ENCODE measurements around the gene SLC16A13. TPM values are rescaled to one million over a fixed set of nuclear protein-coding genes. Genes with fewer than 3 reads are reported as not detected.
"Not testable (repeated sequence)": the region's sequence is repeated elsewhere in the genome, so short reads cannot be mapped to it uniquely, and the experiment has no call there.

The SLC16A13 gene
- total RNA-seq, 1 donor from 2014 or later, result under 0.01 TPM

DNA sequence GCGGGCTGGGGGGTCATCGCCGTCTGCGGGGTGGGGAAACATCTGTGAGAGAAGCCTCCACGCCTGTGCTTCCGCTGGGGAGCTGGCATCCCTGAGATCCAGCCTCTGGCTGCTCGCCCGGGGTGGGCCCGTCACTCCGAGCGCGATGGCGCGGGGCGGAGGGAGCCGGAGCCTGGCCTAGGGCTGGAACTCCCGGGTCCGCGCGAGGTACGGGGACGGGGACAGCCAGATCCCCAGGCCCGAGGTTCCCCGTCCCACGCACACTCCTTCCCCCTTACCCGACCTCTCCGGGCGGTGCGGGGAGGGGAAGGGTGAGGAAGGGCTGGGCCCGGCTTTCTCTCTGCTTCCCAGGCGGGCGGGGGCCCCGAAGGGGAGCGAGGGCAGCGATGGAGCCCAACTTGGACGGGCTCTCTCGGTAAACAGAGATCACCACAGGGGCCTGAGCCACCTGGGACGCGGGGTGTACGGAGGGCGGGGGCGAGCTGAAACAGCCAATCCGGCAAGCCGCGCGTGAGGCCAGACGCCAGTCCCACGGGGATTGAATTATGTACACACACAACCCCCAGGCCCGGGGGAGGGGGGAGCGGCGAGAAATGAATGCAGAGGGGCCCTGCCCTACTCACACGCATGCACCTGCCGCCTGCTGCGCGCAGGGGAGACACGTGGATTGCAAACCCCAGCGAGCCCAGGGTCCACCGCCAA lies 7.8 kb downstream of the SLC16A13 start, which contains the start of gene SLC16A11:
Gene SLC16A11 (minus strand): TSS at position 596 of the 702 bp plus-strand sequence. CDS start 579 bp downstream, at position 17.
- Histone ChIP-seq H3K9me3 (ENCODE audit: control insufficient read depth in 3 of 3, low read length in 3 of 3) (no peaks in the 10 kb centered on the region), H3K27ac (ENCODE audit: low read depth, low read length) (no peak within 1 kb of the TSS), H3K9ac (ENCODE audit: low read depth in 1 of 3, low read length in 3 of 3) (peak within 1 kb of the TSS in 2 of 3 donors; percentile 38 to 68), H3K4me1 (ENCODE audit: control insufficient read depth in 3 of 3, insufficient read depth in 3 of 3, low read length in 3 of 3) (peaks cover 13 to 20% (median 15%) of the 10 kb centered on the region in 3 donors), H3K27me3 (ENCODE audit: control insufficient read depth in 3 of 3, insufficient read depth in 3 of 3, low read length in 3 of 3) (peaks cover 20 to 31% (median 27%) of the 10 kb centered on the region in 3 donors), H3K4me3 (ENCODE audit: low read length in 3 of 3) (peak within 1 kb of the TSS; percentile 24 to 70 (median 54)), H3K36me3 (ENCODE audit: control insufficient read depth in 3 of 3, insufficient read depth in 3 of 3, low read length in 3 of 3) (no peaks in the 10 kb centered on the region)

GRCh38 chr17:7045492-7046126 lies 9.8 kb downstream of the SLC16A13 start:
- Histone ChIP-seq H3K9me3 (ENCODE audit: control insufficient read depth in 3 of 3, low read length in 3 of 3) (no peaks in the 10 kb centered on the region), H3K27ac (ENCODE audit: low read depth, low read length) (no peak overlapping the region), H3K36me3 (ENCODE audit: control insufficient read depth in 3 of 3, insufficient read depth in 3 of 3, low read length in 3 of 3) (no peaks in the 10 kb centered on the region), H3K4me1 (ENCODE audit: control insufficient read depth in 3 of 3, insufficient read depth in 3 of 3, low read length in 3 of 3) (peaks cover 13 to 20% (median 15%) of the 10 kb centered on the region in 3 donors), H3K9ac (ENCODE audit: low read depth in 1 of 3, low read length in 3 of 3) (no peak overlapping the region), H3K27me3 (ENCODE audit: control insufficient read depth in 3 of 3, insufficient read depth in 3 of 3, low read length in 3 of 3) (peaks cover 20 to 31% (median 31%) of the 10 kb centered on the region in 3 donors), H3K4me3 (ENCODE audit: low read length in 3 of 3) (no peak overlapping the region)

GRCh38 chr17:7046127-7046724 lies 10.4 kb downstream of the SLC16A13 start:
- Histone ChIP-seq H3K4me3 (ENCODE audit: low read length in 3 of 3) (peak overlapping the region in 2 of 3 donors; percentile 19 to 52), H3K9ac (ENCODE audit: low read depth in 1 of 3, low read length in 3 of 3) (peak overlapping the region in 2 of 3 donors; percentile 16 to 52), H3K4me1 (ENCODE audit: control insufficient read depth in 3 of 3, insufficient read depth in 3 of 3, low read length in 3 of 3) (peaks cover 13 to 20% (median 15%) of the 10 kb centered on the region in 3 donors), H3K27me3 (ENCODE audit: control insufficient read depth in 3 of 3, insufficient read depth in 3 of 3, low read length in 3 of 3) (peaks cover 20 to 34% (median 31%) of the 10 kb centered on the region in 3 donors), H3K9me3 (ENCODE audit: control insufficient read depth in 3 of 3, low read length in 3 of 3) (no peaks in the 10 kb centered on the region), H3K36me3 (ENCODE audit: control insufficient read depth in 3 of 3, insufficient read depth in 3 of 3, low read length in 3 of 3) (no peaks in the 10 kb centered on the region), H3K27ac (ENCODE audit: low read depth, low read length) (no peak overlapping the region)

DNA sequence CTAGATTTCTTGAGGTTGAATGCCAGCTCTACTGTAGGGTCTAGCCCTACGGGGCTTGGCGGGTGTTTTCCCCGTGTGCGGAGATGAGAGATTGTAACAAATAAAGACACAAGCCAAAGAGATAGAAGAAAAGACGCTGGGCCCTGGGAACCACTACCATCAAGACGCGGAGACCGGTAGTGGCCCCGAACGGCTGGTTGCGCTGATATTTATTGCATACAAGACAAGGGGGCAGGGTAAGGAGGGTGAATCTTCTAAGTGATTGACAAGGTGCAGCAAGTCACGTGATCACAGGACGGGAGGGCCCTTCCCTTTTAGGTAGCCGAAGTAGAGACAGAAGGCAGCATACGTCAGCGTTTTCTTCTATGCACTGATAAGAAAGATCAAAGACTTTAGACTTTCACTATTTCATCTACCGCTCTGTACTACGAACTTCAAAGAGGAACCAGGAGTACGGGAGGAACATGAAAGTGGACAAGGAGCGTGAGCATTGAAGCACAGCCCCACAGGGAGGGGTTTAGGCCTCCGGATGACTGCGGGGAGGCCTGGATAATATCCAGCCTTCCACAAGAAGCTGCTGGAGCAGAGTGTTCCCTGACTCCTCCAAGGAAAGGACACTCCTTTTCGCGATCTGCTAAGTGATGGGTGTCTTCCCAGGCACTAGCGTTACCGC lies 11.0 kb downstream of the SLC16A13 start:
- H3K27me3 ChIP-seq (ENCODE audit: control insufficient read depth in 3 of 3, insufficient read depth in 3 of 3, low read length in 3 of 3), result peaks cover 20 to 34% (median 28%) of the 10 kb centered on the region in 3 donors
- H3K9ac ChIP-seq (ENCODE audit: low read depth in 1 of 3, low read length in 3 of 3); H3K36me3 ChIP-seq (ENCODE audit: control insufficient read depth in 3 of 3, insufficient read depth in 3 of 3, low read length in 3 of 3); H3K27ac ChIP-seq (ENCODE audit: low read depth, low read length); H3K9me3 ChIP-seq (ENCODE audit: control insufficient read depth in 3 of 3, low read length in 3 of 3): not testable (repeated sequence)
- peaks cover 13 to 20% (median 15%) of the 10 kb centered on the region in 3 donors for H3K4me1 ChIP-seq (ENCODE audit: control insufficient read depth in 3 of 3, insufficient read depth in 3 of 3, low read length in 3 of 3)
- H3K4me3 ChIP-seq (ENCODE audit: low read length in 3 of 3), result peak overlapping the region; percentile 19 to 52 (median 29)

DNA sequence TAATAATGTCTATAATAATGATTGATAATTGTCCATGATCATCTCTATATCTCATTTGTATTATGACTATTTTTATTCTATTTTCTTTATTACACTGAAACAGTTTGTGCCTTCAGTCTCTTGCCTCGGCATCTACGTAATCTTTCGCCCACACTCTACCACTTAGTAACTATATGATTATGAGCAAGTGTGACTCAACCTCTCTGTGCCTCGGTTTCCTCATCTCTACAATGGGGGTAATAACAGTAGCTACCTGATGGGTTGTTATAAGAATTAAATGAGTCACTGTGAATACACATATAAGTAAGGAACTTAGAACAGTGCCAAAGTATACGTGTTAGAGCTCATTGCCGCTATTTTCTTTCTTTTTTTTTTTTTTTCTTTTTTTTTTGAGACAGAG lies 11.8 kb downstream of the SLC16A13 start:
- H3K36me3 ChIP-seq (ENCODE audit: control insufficient read depth in 3 of 3, insufficient read depth in 3 of 3, low read length in 3 of 3), result no peaks in the 10 kb centered on the region
- no peak overlapping the region for H3K9ac ChIP-seq (ENCODE audit: low read depth in 1 of 3, low read length in 3 of 3)
- H3K4me3 ChIP-seq (ENCODE audit: low read length in 3 of 3), result no peak overlapping the region
- no peak overlapping the region for H3K27ac ChIP-seq (ENCODE audit: low read depth, low read length)
- H3K27me3 ChIP-seq (ENCODE audit: control insufficient read depth in 3 of 3, insufficient read depth in 3 of 3, low read length in 3 of 3), result peaks cover 20 to 29% (median 21%) of the 10 kb centered on the region in 3 donors
- H3K9me3 ChIP-seq (ENCODE audit: control insufficient read depth in 3 of 3, low read length in 3 of 3), result no peaks in the 10 kb centered on the region
- H3K4me1 ChIP-seq (ENCODE audit: control insufficient read depth in 3 of 3, insufficient read depth in 3 of 3, low read length in 3 of 3), result peaks cover 13 to 20% (median 17%) of the 10 kb centered on the region in 3 donors

DNA sequence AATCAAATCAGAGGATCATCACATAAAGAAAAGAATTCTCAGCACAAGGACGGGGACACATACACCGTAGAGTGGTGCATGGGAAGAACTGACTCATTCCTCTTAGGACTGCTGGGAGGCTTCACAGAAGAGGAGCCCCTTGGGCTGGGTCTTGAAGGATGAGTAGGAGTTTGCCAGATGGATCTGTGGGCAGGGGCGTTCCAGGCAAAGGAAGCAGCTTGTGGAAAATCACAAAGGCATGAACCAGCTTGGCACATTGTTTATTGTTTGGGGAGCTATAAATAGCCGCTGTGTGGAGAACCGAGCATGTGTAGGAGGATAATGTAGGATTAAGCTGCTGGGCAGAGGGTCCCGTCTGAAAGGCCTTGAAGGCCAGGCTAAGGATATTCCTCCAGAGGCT lies 13.2 kb downstream of the SLC16A13 start:
- H3K27ac ChIP-seq (ENCODE audit: low read depth, low read length), result no peak overlapping the region
- no peak overlapping the region for H3K4me3 ChIP-seq (ENCODE audit: low read length in 3 of 3)
- H3K9ac ChIP-seq (ENCODE audit: low read depth in 1 of 3, low read length in 3 of 3), result no peak overlapping the region
- peaks cover 6 to 15% (median 7%) of the 10 kb centered on the region in 3 donors for H3K27me3 ChIP-seq (ENCODE audit: control insufficient read depth in 3 of 3, insufficient read depth in 3 of 3, low read length in 3 of 3)
- H3K9me3 ChIP-seq (ENCODE audit: control insufficient read depth in 3 of 3, low read length in 3 of 3), result no peaks in the 10 kb centered on the region
- peaks cover 7 to 9% (median 8%) of the 10 kb centered on the region in 3 donors for H3K4me1 ChIP-seq (ENCODE audit: control insufficient read depth in 3 of 3, insufficient read depth in 3 of 3, low read length in 3 of 3)
- H3K36me3 ChIP-seq (ENCODE audit: control insufficient read depth in 3 of 3, insufficient read depth in 3 of 3, low read length in 3 of 3), result no peaks in the 10 kb centered on the region

DNA sequence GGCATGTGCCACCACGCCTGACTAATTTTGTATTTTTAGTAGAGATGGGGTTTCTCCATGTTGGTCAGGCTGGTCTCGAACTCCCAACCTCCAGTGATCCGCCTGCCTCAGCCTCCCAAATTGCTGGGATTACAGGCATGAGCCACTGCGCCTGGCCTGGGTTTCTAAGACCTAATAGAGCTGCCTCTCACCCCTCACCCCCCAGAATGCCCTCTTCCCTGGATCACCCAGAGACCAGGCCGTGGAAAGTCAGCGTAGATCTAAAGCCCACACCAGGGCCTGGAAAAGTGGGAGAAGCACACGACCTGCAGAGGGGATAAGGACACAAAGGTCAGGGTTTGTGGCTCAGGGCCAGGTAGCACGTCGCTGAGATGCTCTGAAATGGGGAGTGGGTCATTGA lies 14.8 kb downstream of the SLC16A13 start:
- H3K4me3 ChIP-seq (ENCODE audit: low read length in 3 of 3); H3K9ac ChIP-seq (ENCODE audit: low read depth in 1 of 3, low read length in 3 of 3); H3K27ac ChIP-seq (ENCODE audit: low read depth, low read length); H3K4me1 ChIP-seq (ENCODE audit: control insufficient read depth in 3 of 3, insufficient read depth in 3 of 3, low read length in 3 of 3); H3K9me3 ChIP-seq (ENCODE audit: control insufficient read depth in 3 of 3, low read length in 3 of 3); H3K36me3 ChIP-seq (ENCODE audit: control insufficient read depth in 3 of 3, insufficient read depth in 3 of 3, low read length in 3 of 3): not testable (repeated sequence)
- peaks cover 3 to 12% (median 4%) of the 10 kb centered on the region in 3 donors for H3K27me3 ChIP-seq (ENCODE audit: control insufficient read depth in 3 of 3, insufficient read depth in 3 of 3, low read length in 3 of 3)

DNA sequence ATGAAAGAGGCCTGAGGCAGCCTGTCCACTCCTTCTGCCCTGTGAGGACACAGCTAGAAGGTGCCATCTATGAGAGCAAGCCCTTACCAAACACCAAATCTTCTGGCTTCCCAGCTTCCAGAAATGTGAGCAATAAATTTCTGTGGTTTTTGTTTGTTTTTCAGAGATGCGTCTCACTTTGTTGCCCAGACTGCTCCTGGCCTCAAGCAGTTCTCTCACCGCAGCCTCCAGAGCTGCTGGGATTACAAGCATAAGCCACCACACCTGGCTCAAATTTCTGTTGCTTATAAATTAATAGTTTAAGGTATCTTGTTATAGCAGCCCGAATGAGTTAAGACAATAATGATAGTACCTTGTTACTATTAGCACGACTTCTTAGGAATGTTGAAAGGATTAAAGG lies 20.6 kb downstream of the SLC16A13 start:
- Histone ChIP-seq H3K9me3 (ENCODE audit: control insufficient read depth in 3 of 3, low read length in 3 of 3) (no peaks in the 10 kb centered on the region), H3K36me3 (ENCODE audit: control insufficient read depth in 3 of 3, insufficient read depth in 3 of 3, low read length in 3 of 3) (no peaks in the 10 kb centered on the region), H3K27ac (ENCODE audit: low read depth, low read length) (no peak overlapping the region), H3K9ac (ENCODE audit: low read depth in 1 of 3, low read length in 3 of 3) (no peak overlapping the region), H3K4me1 (ENCODE audit: control insufficient read depth in 3 of 3, insufficient read depth in 3 of 3, low read length in 3 of 3) (peaks cover 0 to 2% (median 0%) of the 10 kb centered on the region in 3 donors), H3K27me3 (ENCODE audit: control insufficient read depth in 3 of 3, insufficient read depth in 3 of 3, low read length in 3 of 3) (peaks cover 0 to 4% (median 2%) of the 10 kb centered on the region in 3 donors), H3K4me3 (ENCODE audit: low read length in 3 of 3) (no peak overlapping the region)

DNA sequence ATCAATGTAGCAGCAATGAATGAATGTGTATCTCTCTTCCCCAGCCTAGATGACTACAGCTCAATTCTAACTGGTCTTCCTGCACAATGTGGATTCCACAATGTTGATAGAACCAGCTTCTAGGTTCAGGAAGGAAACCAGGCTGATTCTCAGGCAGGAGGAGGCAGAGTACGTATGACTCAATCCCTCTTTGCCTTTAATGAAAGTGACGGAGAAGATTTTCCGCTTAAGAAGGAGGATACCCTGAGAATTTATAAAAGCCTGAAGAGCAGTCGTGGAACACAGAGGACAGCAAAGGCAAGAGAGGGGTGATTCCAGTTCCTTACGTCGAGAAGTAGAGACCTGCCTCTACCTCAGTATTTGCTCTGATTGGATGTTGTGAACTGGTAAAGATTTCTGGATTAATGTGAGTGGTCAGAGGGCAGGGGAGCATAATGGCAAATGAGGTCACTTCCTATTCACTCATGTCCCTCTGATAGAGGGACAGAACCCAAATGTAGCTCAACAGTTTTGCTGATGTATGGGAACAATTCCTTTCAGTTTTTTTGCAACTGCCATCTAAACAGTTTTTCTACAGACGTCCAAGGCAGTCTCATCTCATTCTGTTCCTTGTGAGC lies 23.1 kb downstream of the SLC16A13 start:
- H3K36me3 ChIP-seq (ENCODE audit: control insufficient read depth in 3 of 3, insufficient read depth in 3 of 3, low read length in 3 of 3), result no peaks in the 10 kb centered on the region
- H3K4me3 ChIP-seq (ENCODE audit: low read length in 3 of 3), result no peak overlapping the region
- H3K4me1 ChIP-seq (ENCODE audit: control insufficient read depth in 3 of 3, insufficient read depth in 3 of 3, low read length in 3 of 3), result no peaks in the 10 kb centered on the region
- H3K9ac ChIP-seq (ENCODE audit: low read depth in 1 of 3, low read length in 3 of 3), result peak overlapping the region in 1 of 3 donors; percentile 16
- peaks cover 0 to 8% (median 4%) of the 10 kb centered on the region in 3 donors for H3K27me3 ChIP-seq (ENCODE audit: control insufficient read depth in 3 of 3, insufficient read depth in 3 of 3, low read length in 3 of 3)
- H3K27ac ChIP-seq (ENCODE audit: low read depth, low read length), result no peak overlapping the region
- no peaks in the 10 kb centered on the region for H3K9me3 ChIP-seq (ENCODE audit: control insufficient read depth in 3 of 3, low read length in 3 of 3)

Measured in skeletal muscle tissue (tissue), 4 donors.